Measurements from ENCODE around the gene COX4I1.

The COX4I1 gene

DNA sequence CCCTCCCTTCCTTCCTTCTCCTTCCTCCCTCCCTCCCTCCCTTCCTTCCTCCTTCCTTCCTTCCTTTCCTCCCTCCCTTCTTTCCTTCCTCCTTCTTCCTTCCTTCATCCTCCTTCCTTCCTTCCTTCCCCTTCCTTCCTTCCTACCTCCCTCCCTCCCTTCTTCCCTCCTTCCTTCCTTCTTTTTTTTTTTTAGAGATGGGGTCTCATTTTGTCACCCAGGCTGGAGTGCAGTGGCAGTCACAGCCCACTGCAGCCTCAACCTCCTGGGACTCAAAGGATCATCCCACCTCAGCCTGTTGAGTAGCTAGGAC is 44.6 kb downstream of the COX4I1 start:
- no peak for DNase-seq

- DNase-seq: no peak
These were observed 45.3 kb downstream of the COX4I1 start for GRCh38 chr16:85844786-85845185.

GRCh38 chr16:85845266-85845665 is 45.8 kb downstream of the COX4I1 start:
- no peak for DNase-seq

GRCh38 chr16:85846461-85846860 is 47.0 kb downstream of the COX4I1 start:
- no peak for DNase-seq

DNA sequence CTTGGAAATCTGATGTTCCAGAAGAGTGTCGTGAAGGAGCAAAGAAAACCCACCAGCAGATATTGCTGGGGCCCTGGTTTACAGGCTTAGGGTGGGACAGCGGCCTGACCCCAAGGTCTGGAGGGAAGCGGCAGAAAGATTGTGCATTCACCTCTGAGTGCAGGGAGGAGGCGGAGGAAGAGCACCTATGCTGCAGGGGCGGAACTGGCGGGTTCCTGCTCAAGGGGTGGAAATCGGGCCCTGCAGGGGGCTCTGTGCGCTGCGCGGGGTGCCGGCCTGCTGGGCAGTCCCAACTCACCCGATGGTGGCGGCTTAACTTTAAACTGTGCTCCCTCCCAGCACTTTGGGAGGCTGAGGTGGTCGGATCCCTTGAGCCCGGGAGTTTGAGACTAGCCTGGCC is 47.5 kb downstream of the COX4I1 start:
- DNase-seq: no peak

DNA sequence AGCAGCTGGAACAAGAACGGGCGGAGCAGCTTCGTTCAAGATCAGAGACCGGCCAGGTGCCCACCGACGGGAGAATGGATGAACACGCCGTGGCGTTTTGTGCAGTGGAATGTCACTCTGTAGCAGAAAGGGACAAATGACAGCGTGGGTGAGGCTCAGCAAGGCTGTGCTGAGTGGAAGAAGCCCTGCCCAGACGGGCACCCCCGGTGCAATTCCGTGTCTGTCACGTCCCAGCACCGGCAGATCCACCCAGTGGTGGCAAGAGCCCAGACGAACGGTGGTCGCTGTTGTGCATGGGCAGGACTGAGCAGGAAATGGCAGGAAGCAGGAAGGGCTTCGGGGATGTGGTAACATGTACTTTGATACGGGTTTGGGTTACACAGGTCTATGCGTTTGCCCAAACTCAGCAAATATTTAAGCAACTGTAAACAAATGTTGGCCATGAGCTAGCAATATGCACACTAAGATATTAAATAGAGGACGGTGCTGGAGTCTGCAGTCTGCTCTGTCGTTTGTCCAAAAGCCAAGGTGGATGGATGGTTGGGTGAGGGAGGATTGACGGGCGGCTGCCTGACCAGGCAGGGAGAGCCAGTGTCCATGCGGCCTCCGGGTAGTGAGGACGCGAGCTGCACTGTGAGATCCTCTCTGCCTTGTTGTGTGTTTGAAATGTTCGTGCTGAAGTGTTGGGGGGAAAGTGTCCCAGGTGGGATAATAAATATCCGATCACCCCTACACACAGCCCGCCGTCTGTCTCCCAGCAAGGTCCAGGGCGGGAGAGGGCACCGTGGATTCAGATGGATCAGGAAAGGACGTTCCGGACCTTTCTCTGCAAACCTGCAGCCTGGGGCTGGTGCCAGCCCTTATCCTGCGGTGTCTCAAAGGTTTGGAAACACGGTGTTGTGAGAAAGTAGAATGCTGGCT is 48.4 kb downstream of the COX4I1 start:
- no peak for DNase-seq

GRCh38 chr16:85848986-85849385 is 49.5 kb downstream of the COX4I1 start:
- no peak for DNase-seq

- no peak for DNase-seq
These were observed 49.9 kb downstream of the COX4I1 start for GRCh38 chr16:85849388-85849787.

- no peak for DNase-seq
These were observed 50.9 kb downstream of the COX4I1 start for GRCh38 chr16:85850344-85850880.

DNA sequence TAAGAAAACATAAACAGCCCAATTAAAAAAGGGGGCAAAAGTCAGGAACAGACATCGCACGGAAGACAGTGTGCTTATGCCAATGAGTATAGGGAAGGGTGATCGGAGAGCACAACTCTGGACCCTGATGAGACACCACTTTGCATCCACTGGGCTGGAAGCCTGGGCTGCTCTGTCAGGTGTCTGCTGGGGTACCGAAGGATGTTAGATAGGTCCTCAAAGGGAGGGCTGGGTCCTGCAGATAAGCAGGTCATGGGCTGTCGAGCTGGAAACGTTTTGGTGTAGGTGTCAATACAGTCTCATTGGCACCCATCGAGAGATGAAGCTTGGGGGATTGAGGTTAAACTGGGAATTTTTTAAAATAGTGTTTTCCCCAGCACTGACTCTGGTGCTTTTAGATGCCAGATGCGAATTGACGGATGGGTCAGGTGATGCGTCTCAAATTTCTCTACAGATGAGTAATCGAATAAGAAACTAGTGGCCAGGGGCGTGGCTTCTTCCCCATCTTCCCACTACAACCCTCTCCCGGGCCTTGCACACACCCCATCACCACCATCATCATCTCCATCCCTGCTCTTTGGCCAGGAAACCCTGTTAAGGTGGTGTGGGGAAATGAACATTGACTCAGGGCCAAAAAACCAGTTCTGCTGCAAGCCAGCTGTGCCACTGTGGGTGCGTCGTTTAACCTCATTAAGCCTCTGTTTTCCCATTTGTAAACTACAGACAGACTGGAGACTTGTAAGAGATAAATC is 51.7 kb downstream of the COX4I1 start:
- DNase-seq: no peak

DNA sequence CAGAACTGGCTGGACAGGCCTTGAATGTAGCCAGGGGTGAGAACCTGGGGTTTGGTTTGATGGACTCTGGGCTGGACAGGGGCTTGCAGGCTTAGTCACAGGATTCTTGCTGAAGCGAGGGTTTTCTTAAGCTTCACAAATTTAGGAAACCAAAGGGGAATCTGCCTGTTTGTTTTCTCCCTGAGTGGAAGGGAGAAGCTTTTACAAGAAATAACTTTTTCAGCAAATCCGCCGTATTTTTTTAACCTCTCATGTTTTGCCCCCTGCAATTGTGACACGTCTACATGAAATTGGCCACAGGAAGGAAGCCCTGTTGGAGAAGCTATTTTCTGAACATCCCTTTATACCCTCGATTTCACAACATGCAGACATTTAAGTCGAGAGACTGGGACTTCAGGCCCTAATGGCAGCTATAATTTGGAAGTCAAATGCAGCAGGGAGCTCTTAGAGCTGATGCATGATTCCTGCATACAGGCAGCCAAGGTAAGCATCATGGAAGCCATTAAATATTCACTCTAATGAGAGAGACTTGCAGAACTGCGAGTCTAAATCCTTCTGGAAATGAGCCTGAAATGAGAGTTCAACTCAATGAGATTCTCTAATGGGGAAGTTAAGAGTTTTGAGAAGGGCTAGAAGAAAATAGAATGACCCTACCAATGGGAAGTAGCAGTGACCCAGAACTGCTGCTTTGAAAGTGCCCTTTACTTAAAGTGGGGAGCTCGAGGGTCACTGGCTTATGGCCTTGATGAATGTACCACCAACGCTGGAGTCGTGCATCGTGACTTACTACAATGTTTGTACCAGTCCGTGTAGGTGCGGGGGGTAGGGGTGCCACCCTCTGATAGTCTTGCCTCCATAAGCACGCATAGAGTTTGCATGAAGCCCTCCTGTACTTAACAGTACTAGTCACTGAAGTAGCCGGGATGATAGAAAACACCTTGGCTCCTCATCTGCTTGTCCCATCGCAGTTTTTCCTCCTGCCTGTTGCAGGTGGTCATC is 54.4 kb downstream of the COX4I1 start:
- no peak for DNase-seq

DNA sequence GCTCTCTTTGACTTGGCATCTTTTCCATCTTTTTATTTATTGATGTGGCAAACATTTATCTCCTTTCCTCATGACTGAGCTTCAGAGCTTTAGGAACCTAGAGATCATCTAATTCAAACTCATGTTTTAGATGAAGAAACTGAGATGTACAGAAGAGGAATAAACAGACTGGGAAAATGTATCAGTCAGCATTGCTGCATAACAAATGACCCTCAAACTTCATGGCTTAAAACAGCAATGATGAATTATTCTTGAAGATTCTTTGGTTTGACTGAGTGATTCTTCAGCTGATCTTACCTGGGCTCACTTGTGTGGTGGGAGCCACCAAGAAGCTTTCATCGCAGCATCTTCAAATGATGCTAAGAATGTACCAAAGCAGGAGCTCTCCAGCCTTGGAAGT is 55.4 kb downstream of the COX4I1 start:
- no peak for DNase-seq

DNA sequence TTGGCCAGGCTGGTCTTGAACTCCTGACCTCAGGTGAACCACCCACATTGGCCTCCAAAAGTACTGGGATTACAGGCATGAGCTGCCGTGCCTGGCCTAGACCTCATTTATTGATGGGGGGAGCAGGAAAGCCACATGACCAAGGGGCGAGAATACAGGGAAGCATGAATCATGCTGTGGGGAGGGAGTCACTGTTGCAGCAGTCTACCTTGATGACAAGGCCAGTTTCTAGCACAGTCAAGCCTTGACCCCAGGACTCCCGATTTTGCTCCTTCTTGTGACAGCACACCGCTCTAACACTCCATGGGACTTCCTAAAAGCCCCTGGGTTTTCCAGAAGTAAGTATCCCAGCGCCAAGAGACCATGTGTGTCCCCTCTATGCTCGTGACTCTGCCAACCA is 56.6 kb downstream of the COX4I1 start:
- DNase-seq: no peak

DNA sequence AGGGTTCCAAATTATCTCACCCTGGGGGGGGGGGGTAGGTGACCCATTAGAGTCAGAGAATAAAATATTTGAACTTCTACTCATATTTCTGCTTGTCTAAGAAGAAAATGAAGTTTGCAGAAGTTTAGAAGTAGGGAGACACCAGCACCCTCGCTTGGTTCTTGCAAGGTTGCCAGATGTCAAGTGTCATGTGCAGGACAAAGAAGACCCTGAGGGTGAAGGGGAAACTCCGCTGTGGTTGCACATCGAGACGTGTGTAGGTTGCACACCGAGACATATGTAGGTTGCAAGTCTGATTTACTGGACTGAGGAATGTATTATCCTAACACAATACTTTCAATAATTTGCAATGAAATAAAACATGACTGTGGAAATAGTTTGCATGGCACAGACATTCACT is 57.1 kb downstream of the COX4I1 start:
- no peak for DNase-seq

All from NCI-H774 (cell line).